ENCODE results near the gene BCAS1.

DNA sequence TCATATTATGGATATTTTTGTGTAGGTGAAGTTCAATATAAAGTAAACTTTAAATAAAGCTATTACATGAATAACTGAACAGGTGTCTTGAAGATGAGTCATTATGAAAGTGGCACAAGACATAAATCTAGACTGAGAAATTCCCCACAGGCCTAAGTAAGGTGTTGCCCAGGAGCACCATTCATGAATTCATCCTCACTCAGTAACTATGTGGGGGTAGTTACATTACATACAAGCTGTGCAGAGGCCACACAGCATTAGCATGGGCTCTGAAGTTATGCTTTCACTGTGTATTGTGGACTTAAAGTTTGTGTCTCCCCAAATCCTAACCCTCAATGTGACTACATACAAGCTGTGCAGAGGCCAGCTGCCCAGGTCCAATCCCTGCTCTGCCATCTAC, 65.9 kb downstream of the BCAS1 start:
- no peak for TF ChIP-seq MXI1 (IDR thresholded peaks at IDR 0.05; ENCODE audit: low read depth, low read length)
- no peak for TF ChIP-seq RAD21 (IDR thresholded peaks at IDR 0.05; ENCODE audit: insufficient read depth, low read depth, low read length)
- TF ChIP-seq EP300 (IDR thresholded peaks at IDR 0.05; ENCODE audit: borderline replicate concordance in 1 of 2, control insufficient read depth in 1 of 2, low read depth in 2 of 2, low read length in 2 of 2), result peak; percentile 58 to 78; a peak in 3 of 4 replicates
- no peak for TF ChIP-seq EZH2 (IDR thresholded peaks at IDR 0.05; ENCODE audit: borderline replicate concordance, control insufficient read depth, low read depth, low read length)
- TF ChIP-seq DPF2 (IDR thresholded peaks at IDR 0.05), result peak; percentile 86
- TF ChIP-seq CTCF (IDR thresholded peaks at IDR 0.05 in 2 of 3, conservative IDR thresholded peaks at IDR 0.05 in 1 of 3; ENCODE audit: control insufficient read depth in 2 of 3, extremely low read depth in 1 of 3, insufficient read depth in 1 of 3, low read depth in 3 of 3, low read length in 3 of 3), result no peak
- TF ChIP-seq POLR2A (IDR thresholded peaks at IDR 0.05; ENCODE audit: low read depth, low read length), result no peak
